ENCODE data around the gene BNIP1. TPM values are rescaled to one million over a fixed set of nuclear protein-coding genes. Genes with fewer than 3 reads are reported as not detected.

BNIP1 gene
- total RNA-seq, 4 donors from 2014 or later, result 6.1 to 11.5 (median 6.8) TPM

Other genes with a start within 250 kb of the BNIP1 start
- 10 to 100 TPM; 14.7 to 34.9 (median 22.5) TPM for gene RPL26L1, start 185.1 kb upstream of the BNIP1 start, total RNA-seq
- gene ATP6V0E1, start 160.8 kb upstream of the BNIP1 start, total RNA-seq, result 100 to 1,000 TPM in 3 of 4 donors, 10 to 100 TPM in 1; 94.0 to 163 (median 124) TPM
- 10 to 100 TPM; 44.2 to 72.7 (median 64.0) TPM for gene CREBRF, start 88.2 kb upstream of the BNIP1 start, total RNA-seq
- not detected for gene NKX2-5, start 90.7 kb downstream of the BNIP1 start, total RNA-seq
- gene STC2, start 183.9 kb downstream of the BNIP1 start, total RNA-seq, result 100 to 1,000 TPM in 2 of 4 donors, 10 to 100 TPM in 2; 34.1 to 116 (median 84.6) TPM

All from gastroesophageal sphincter (tissue), 4 donors.